TTC549 (cell line): ENCODE results near the gene KIAA0930.
"Not testable (repeated sequence)": the region's sequence is repeated elsewhere in the genome, so short reads cannot be mapped to it uniquely, and the experiment has no call there.

Experiments
- FAIRE-seq: peaks from 2 replicates; lab custom pipeline; 2012; peaks lifted over from hg19 to GRCh38; lab: Jason Lieb, UNC

The KIAA0930 gene

GRCh38 chr22:45240810-45241631 is at the start of gene KIAA0930:
Gene KIAA0930, minus strand, starts transcription at chr22:45240894. Its CDS starts 191 bp downstream, at chr22:45240703.
- FAIRE-seq: no peak

DNA sequence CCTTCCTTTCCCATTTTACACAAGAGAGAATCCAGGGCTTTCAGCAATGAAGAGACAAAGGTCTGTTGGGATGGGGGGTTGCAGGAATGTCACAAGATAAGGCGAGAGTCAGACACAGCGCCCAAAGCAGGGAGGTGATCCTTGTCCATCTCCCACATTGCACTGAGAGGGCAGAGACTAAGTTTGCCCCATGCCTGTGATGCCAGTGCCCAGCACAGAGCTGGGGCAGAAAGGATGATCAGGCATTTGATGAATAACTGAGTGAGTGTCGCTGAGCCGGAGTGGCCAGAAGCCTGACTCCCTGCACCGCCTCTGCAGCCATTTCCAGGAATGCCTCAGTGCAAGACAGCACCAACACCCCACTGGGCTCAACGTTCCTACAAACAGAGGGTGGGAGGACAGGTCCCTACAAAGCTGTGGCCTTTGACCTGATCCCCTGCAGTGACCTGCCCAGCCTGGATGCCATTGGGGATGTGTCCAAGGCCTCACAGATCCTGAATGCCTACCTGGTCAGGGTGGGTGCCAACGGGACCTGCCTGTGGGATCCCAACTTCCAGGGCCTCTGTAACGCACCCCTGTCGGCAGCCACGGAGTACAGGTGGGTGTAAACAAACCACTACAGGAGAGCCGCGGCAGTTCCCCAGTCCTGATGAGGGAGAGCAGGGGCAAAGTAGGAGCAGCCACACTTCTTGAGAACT is 46.3 kb upstream of the KIAA0930 start:
- FAIRE-seq: no peak

- no peak for FAIRE-seq
Measured at GRCh38 chr22:45285263-45286058, 44.8 kb upstream of the KIAA0930 start.

- no peak for FAIRE-seq
Measured at GRCh38 chr22:45284705-45285262, 44.1 kb upstream of the KIAA0930 start, which contains the start of gene UPK3A. Gene UPK3A, plus strand, starts transcription at chr22:45284949. Its CDS starts 65 bp downstream, at chr22:45285014.

DNA sequence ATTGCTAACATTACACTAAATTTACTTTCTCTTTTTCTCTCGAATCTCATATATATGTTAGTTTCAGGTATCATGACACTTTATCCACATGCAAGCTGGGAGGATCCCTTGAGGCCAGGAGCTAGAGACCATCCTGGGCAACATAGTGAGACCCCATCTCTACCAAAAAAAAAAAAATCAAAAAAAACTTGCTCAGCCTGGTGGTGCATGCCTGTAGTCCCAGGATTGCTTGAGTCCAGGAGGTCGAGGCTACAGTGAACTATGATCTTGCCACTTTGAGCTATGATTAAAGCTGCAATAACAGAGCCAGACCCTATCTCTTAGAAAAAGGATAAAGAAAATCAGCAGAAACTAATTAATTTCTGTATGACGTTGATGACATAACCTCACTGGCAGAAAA is 40.3 kb upstream of the KIAA0930 start:
- no peak for FAIRE-seq

GRCh38 chr22:45280587-45280980 is 39.9 kb upstream of the KIAA0930 start:
- no peak for FAIRE-seq

DNA sequence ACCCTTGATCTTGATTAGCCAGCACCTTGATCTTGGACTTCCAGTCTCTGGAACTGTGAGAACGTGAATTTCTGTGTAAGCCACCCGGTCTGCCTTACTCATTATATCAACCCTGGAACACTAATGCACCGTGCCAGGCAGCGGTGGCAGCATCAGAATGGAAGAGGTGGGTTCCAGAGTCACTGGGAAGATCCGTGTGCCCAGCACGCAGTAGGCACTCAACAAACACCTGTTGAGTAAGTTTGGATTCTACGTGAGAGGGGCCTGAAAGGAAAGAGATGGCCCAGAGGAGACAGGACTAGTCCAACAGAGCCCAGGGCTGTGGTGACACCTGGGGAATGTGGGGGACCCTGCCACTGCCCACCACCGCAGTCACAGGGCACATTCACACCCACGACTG is 37.4 kb upstream of the KIAA0930 start:
- no peak for FAIRE-seq

DNA sequence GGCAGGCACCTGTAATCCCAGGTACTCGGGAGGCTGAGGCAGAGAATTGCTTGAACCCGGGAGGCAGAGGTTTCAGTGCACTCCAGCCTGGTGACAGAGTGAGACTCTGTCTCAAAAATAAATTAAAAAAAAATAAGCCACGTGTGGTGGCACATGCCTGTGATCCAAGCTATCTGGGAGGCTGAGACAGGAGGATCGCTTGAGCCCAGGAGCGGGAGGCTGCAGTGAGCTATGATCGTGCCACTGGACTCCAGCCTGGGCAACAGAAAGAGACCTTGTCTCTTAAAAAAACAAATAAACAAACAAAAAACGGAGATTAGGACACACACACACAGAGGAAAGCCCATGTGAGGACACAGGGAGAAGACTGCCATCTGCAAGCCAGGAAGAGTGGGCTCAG is 37.0 kb upstream of the KIAA0930 start:
- not testable (repeated sequence) for FAIRE-seq

DNA sequence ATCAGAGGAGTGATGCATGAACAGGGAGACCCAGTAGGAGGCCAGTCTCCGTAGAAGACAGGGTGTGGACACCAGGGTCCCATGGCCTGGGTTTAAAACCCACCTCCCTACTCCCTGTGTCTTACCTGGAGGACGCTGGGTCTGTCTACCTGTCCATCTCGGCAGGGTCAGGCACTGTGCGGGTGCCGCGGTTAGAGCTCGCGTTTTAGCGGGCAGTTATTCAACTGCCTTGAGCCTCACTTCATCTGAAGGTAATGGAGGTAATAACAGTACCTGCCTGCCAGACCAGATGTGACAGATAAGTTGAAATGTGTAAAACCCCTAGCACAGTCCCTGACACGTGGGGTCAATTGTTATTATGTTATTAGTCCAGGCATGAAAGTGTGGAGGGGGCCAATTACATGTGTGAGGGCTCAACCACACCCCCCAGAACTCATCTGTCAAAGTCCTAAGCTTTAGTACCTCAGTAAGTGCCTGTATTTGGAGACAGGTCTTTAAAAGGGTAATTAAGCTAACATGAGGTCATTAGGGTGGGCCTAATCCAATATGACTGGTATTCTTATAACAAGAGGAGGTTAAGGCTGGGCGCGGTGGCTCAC is 35.9 kb upstream of the KIAA0930 start:
- no peak for FAIRE-seq

DNA sequence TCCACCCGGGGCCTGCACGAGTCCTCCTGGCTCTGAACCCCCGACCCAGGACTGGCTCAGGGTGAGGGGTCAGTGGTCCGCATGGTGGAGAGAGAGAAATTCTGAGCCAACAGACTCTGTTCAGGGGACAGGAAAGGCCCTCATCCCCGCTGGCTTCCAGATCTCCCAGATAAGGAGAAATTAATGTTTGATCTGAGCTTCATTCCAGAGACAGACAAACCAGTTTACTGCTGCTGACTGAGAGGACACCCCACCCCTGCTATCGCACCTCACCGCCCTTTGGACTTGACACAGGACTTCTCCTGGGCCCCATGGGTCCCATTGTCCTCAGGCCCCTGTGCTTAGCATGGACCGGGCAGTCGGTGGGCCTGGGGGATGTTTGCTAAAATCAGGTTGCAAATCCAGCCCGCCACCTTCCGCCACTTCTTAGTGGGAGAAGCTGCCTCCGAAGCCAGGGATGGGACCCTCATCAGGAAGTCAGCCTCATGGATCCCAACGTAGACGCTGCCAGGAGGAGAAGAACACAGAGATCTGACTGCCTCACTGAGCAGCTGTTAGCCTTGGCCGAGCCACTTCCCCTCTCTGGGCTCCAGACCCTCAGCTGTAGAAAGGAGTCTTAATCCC is 32.9 kb upstream of the KIAA0930 start:
- no peak for FAIRE-seq

- no peak for FAIRE-seq
Measured at GRCh38 chr22:45272498-45272897, 31.8 kb upstream of the KIAA0930 start.

DNA sequence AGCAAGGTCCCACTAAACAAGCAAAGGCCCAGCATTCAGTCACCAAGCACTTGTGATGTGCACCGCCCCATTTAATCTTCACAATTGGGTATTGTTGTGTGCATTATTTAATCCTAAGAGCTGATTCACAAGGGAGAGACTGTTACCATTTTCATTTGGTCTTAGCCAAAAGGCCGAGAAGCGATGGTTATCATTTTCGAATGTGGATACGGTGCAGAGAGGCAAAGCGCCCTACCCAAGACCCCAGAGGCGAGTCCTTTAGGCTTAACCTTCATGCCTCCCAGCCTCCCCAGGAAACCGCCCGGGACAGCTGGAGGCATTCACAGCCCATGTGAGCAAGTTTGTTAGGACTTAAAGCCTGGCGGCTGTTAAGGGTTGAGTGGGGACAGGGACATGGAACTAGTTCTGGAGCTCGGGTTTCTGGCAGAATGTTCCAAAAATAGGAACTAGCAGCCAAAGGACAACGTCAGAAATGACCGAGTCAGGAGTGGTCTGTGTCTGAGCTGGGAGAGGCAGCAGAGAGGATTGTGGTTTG is 31.0 kb upstream of the KIAA0930 start:
- FAIRE-seq: no peak

DNA sequence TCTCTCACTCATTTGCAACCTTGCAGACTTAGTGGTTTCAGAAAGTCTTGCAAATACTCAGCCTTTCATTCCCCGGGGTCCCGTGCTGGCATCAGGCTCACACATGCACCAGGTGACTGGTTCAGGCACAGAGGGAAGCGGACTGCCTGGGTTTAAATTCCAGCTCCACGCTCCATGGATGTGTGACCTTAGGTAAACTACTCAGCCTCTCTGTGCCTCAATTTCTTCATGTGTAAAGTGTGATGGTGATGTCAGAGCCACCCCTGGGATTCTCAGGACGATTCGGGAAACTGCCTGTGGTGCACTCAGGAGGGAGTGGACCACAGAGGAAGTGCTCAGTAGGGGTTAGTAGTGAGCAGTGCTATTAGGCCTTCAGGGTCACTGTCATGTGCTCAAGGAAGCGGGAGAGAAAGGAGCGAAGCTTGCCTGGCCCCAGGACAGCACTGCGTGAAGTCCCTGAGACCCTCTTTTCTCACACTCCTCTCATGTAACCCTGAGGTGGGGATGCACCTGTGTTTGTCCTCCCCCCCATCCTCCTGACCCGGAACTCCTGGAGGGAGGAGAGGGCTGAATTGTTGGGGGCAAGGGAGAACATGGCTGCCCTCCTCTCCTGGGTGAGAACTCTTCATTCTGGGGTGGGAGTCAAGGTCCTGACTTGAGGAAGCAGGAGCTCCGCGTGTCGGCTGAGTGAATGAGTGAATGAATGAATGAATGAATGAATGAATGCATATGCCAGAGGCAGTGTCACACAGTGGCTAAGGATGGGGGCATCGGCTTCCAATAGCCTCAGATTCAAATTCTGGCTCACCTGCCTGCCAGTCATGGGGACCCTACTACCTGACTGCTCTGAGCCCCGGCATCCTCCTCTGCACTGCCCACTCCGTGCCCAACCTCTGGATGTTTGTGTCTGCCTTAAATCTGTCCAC is 29.7 kb upstream of the KIAA0930 start:
- no peak for FAIRE-seq

- FAIRE-seq: no peak
Measured at GRCh38 chr22:45268958-45269844, 28.5 kb upstream of the KIAA0930 start.

GRCh38 chr22:45268167-45268957 is 27.7 kb upstream of the KIAA0930 start:
- no peak for FAIRE-seq

DNA sequence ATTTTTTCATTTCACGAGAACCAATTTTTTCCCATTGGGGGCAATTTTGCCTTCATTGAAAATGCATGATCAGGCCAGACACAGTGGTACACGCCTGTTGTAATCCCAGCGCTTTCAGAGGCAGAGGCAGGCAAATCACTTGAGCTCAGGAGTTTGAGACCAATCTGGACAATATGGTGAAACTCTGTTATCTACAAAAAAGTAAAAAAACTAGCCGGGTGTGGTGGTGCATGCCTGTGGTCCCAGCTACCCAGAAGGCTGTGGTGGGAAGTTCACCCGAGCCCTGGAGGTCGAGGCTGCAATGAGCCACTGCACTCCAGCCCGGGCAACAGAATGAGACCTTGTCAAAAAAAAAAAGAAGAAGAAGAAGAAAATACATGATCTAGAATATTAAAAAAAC is 24.8 kb upstream of the KIAA0930 start:
- FAIRE-seq: no peak

DNA sequence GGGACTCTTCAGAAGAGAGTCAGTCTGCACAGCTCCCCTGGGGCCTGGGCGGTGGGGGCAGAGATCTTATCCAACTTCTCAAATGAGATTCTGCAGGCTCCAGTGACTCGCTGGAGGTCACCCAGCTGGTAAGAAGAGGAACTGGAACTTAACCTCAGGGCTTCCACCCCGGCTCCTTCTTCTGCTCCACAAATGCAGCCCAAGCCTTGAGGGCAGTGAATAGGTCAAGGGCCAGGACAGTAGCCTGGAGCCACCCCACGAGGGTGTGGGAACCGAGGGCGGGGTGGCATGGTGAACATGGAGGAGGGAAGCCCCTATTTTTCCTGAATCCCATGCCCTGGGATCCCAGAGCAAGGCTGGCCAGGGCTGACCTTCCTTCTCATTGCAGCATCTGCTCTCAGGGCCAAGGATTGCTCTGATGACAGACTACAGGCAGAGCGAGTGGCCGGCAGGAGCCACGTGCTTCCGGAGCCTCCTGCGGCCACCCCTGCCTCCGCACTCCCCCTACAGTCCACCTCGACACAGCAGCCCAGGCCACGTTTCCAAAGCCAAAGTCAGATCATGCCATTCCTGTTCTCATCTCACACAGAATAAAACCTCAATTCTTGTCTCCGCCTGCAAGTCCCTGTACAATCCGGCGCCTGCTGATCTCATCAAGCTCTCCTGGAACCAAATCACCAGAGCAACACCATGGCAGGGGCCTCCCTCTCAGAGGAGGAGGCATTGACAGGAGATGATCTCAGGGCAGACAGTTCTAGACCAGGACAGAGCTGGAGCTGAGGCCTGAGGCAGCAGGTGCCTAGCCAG is 23.0 kb upstream of the KIAA0930 start:
- no peak for FAIRE-seq
